Esophagus squamous epithelium (tissue), 4 donors: ENCODE results near the gene LMX1B.

Experiments
- CTCF ChIP-seq, 6 experiments: fragments of 450-650 bp in 4 of 6; fragments of 200-600 bp in 2 of 6; sonication (generic) in 2 of 6; IDR thresholded peaks; one replicate each; pipeline ENCODE4 v1.5.1; 2016 to 2019; ENCODE audit warnings: antibody characterized with exemption in 6 of 6, mild to moderate bottlenecking in 4 of 6, moderate library complexity in 4 of 6
- POLR2A ChIP-seq, 4 donors: fragments of 450-650 bp; IDR thresholded peaks; one replicate each; pipeline ENCODE4 v1.6.1; 2017; ENCODE audit warnings: antibody characterized with exemption in 4 of 4, mild to moderate bottlenecking in 4 of 4, moderate library complexity in 3 of 4

DNA sequence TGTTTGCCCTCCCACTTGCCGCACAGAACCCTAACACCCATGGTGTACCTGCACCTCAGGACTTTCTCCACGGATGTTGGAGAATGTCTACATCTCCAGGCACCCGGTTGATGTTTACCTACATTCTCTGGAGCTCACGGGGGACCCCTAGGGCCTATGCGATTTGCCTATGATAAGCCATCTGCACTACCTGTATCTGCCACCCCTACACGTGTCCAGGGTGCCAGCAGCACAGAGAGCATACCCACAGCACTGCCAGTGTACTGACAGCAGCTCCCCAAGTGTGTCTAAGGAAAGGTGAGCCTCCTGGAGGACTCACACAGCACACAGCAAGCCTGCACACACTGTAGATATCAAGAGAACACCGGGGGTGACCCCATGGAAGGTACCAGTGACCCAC is 31.3 kb upstream of the LMX1B start:
- TF ChIP-seq CTCF (IDR thresholded peaks at IDR 0.05) (no peak), POLR2A (IDR thresholded peaks at IDR 0.05) (no peak)
